WTC11 (cell line): Measurements from ENCODE around the gene FBXO28. TPM values are rescaled to one million over a fixed set of nuclear protein-coding genes. Genes with fewer than 3 reads are reported as not detected.

Experiments used
- ATAC-seq: fragments of 200-7000 bp; cut with Tn5 transposase; 2 replicates; pipeline ENCODE4 v1.10.0; 2021; ENCODE audit warnings: mild to moderate bottlenecking, moderate library complexity
- CTCF ChIA-PET: fragments of 300-600 bp; sonication (Branson Sonifier 250); formaldehyde crosslinking; loops from one replicate; lab custom pipeline; 2021; ENCODE audit warnings: antibody characterized with exemption; lab: Charles Lee
- POLR2A ChIA-PET: fragments of 350-600 bp; sonication (Branson Sonifier 250); formaldehyde crosslinking; loops from one replicate; lab custom pipeline; 2021; ENCODE audit warnings: antibody characterized with exemption; lab: Charles Lee
- DNase-seq: peaks from one replicate; pipeline ENCODE4 v3.0.0; 2021; ENCODE audit warnings: low spot score
- H3K27ac Mint-ChIP-seq: 2 replicates; pipeline ENCODE4 v1.8.0; 2021; ENCODE audit warnings: mixed read lengths
- H3K27me3 Mint-ChIP-seq: 2 replicates; pipeline ENCODE4 v1.8.0; 2021; ENCODE audit warnings: low read depth, mild to moderate bottlenecking, moderate library complexity, mixed read lengths
- H3K36me3 Mint-ChIP-seq: 2 replicates; pipeline ENCODE4 v1.8.0; 2021; ENCODE audit warnings: mixed read lengths
- H3K4me1 Mint-ChIP-seq: 2 replicates; pipeline ENCODE4 v1.8.0; 2022; ENCODE audit warnings: mixed read lengths
- H3K4me3 Mint-ChIP-seq: 2 replicates; pipeline ENCODE4 v1.8.0; 2021; ENCODE audit warnings: mild to moderate bottlenecking, moderate library complexity, mixed read lengths
- H3K9me3 Mint-ChIP-seq: 2 replicates; pipeline ENCODE4 v1.8.0; 2021; ENCODE audit warnings: mixed read lengths
- ETV6 ChIP-seq: sonication (generic); formaldehyde crosslinking; IDR thresholded peaks from 2 replicates; pipeline ENCODE4 v1.8.1; 2022; ENCODE audit warnings: mild to moderate bottlenecking, missing genetic modification reagents
- FOXP1 ChIP-seq: sonication (generic); formaldehyde crosslinking; IDR thresholded peaks from 2 replicates; pipeline ENCODE4 v1.8.0; 2022; ENCODE audit warnings: missing genetic modification reagents, mild to moderate bottlenecking, moderate library complexity, borderline replicate concordance
- GTF2I ChIP-seq: fragments of 250-450 bp; sonication (Bioruptor Pico); conservative IDR thresholded peaks from 2 replicates; pipeline ENCODE4 v1.4.0; 2021; ENCODE audit warnings: mild to moderate bottlenecking
- JUN ChIP-seq: sonication (generic); formaldehyde crosslinking; IDR thresholded peaks from 2 replicates; pipeline ENCODE4 v1.8.0; 2023; ENCODE audit warnings: mild to moderate bottlenecking, missing genetic modification reagents
- MXD4 ChIP-seq: fragments of 250-450 bp; sonication (Bioruptor Pico); IDR thresholded peaks from 2 replicates; pipeline ENCODE4 v1.8.0; 2021; ENCODE audit warnings: mild to moderate bottlenecking, moderate library complexity, borderline replicate concordance
- RELA ChIP-seq: sonication (generic); formaldehyde crosslinking; IDR thresholded peaks from 2 replicates; pipeline ENCODE4 v1.8.1; 2022; ENCODE audit warnings: missing genetic modification reagents, mild to moderate bottlenecking, borderline replicate concordance
- ZNF396 ChIP-seq: fragments of 250-450 bp; sonication (Bioruptor Pico); IDR thresholded peaks from 2 replicates; pipeline ENCODE4 v1.8.0; 2021; ENCODE audit warnings: mild to moderate bottlenecking, moderate library complexity, borderline replicate concordance
- ZNF671 ChIP-seq: fragments of 250-450 bp; sonication (Bioruptor Pico); IDR thresholded peaks from 2 replicates; pipeline ENCODE4 v1.8.0; 2021; ENCODE audit warnings: mild to moderate bottlenecking
- total RNA-seq: library from RNA; stranded (reverse); gene quantifications from 3 replicates; pipeline ENCODE4 v1.2.3, GENCODE V29; 2021
- TF ChIP-seq, protein P1 (sequence below): fragments of 200-600 bp; IDR thresholded peaks from 2 replicates; pipeline ENCODE4 v1.8.0; 2022; ENCODE audit warnings: antibody characterized with exemption
- TF ChIP-seq, protein P2 (sequence below): fragments of 250-450 bp; sonication (Bioruptor Pico); conservative IDR thresholded peaks from 2 replicates; pipeline ENCODE4 v1.9.0; 2021; ENCODE audit warnings: mild to moderate bottlenecking
- TF ChIP-seq, protein P3 (sequence below): fragments of 250-450 bp; sonication (Bioruptor Pico); IDR thresholded peaks from 2 replicates; pipeline ENCODE4 v1.9.0; 2021; ENCODE audit warnings: mild to moderate bottlenecking, borderline replicate concordance
- TF ChIP-seq, protein P4 (sequence below): sonication (generic); formaldehyde crosslinking; IDR thresholded peaks from 2 replicates; pipeline ENCODE4 v1.8.1; 2022; ENCODE audit warnings: mild to moderate bottlenecking, moderate library complexity, missing genetic modification reagents
- TF ChIP-seq, protein P5 (sequence below): sonication (generic); formaldehyde crosslinking; IDR thresholded peaks from 2 replicates; pipeline ENCODE4 v1.8.0; 2022; ENCODE audit warnings: mild to moderate bottlenecking, missing genetic modification reagents
- TF ChIP-seq, protein P6 (sequence below): sonication (generic); formaldehyde crosslinking; IDR thresholded peaks from 2 replicates; pipeline ENCODE4 v1.8.1; 2023; ENCODE audit warnings: mild to moderate bottlenecking, missing genetic modification reagents
- TF ChIP-seq, protein P7 (sequence below): sonication (generic); formaldehyde crosslinking; IDR thresholded peaks from 2 replicates; pipeline ENCODE4 v1.8.0; 2023; ENCODE audit warnings: mild to moderate bottlenecking, missing genetic modification reagents

Gene FBXO28
- total RNA-seq, 1 experiment from 2014 or later: 36.8 TPM

DNA sequence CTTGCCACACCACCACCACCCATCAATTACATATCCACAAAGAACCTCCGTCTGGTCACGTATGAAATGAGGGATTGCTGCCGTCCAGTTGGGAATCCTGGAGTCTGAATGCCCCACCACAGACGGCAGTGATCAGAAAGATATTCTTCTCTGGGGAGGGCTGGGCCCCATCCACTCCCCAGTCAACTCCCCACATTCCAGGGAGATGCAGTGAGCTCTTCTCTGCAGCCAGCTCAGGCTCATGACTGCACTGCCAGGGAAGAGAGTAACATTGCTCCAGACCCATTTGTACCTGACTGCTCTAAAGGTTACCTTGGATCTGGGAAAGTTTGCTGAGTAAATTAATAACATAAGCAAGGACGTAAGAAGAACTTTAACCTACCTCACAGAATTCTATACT, 87.5 kb downstream of the FBXO28 start:
- Mint-ChIP-seq H3K9me3 (no peaks in the 10 kb centered on the region), H3K4me3 (no peak overlapping the region), H3K27ac (peak overlapping the region; percentile 73; the same call in 1 of the 2 replicates), H3K4me1 (peaks cover 15% of the 10 kb centered on the region), H3K27me3 (no peaks in the 10 kb centered on the region)
- ChIA-PET POLR2A (no interaction called here), CTCF (no interaction called here)
- DNase-seq (no peak), ATAC-seq (no peak)
- TF ChIP-seq JUN (CRISPR knock-in tag) (no peak), RELA (CRISPR knock-in tag) (no peak), ZNF671 (CRISPR knock-in tag) (no peak), GTF2I (CRISPR knock-in tag) (no peak), ZNF396 (CRISPR knock-in tag) (no peak)
- TF ChIP-seq, protein P1, sequence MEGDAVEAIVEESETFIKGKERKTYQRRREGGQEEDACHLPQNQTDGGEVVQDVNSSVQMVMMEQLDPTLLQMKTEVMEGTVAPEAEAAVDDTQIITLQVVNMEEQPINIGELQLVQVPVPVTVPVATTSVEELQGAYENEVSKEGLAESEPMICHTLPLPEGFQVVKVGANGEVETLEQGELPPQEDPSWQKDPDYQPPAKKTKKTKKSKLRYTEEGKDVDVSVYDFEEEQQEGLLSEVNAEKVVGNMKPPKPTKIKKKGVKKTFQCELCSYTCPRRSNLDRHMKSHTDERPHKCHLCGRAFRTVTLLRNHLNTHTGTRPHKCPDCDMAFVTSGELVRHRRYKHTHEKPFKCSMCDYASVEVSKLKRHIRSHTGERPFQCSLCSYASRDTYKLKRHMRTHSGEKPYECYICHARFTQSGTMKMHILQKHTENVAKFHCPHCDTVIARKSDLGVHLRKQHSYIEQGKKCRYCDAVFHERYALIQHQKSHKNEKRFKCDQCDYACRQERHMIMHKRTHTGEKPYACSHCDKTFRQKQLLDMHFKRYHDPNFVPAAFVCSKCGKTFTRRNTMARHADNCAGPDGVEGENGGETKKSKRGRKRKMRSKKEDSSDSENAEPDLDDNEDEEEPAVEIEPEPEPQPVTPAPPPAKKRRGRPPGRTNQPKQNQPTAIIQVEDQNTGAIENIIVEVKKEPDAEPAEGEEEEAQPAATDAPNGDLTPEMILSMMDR: no peak
- TF ChIP-seq, protein P2, sequence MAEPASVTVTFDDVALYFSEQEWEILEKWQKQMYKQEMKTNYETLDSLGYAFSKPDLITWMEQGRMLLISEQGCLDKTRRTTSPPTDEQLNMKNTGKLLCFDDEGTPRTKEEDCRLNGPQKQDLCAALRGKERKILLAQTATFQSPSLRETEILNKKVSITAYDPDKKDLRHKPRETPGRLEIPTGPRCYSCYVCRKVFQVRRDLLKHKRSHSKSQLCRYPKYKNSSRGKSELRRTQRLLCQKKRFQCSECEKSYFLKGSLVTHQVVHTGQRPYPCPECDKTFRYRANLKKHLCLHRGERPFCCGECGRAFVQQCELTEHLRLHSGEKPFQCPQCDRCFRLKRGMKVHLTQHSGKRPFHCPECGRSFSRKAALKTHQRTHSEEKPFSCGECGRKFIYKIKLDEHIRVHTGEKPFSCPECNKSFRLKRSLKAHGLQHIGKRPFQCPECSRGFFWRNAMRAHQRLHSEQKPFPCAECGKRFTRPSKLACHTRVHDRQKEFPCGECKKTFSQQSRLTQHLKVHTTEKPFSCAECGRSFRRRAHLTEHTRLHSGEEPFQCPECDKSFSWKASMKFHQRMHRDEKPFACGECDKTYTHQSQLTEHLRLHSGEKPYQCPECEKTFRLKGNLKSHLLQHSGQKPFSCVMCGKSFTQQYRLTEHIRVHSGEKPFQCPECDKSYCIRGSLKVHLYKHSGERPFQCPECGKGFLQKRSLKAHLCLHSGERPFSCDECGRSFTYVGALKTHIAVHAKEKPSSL (CRISPR knock-in tag): no peak
- TF ChIP-seq, protein P3, sequence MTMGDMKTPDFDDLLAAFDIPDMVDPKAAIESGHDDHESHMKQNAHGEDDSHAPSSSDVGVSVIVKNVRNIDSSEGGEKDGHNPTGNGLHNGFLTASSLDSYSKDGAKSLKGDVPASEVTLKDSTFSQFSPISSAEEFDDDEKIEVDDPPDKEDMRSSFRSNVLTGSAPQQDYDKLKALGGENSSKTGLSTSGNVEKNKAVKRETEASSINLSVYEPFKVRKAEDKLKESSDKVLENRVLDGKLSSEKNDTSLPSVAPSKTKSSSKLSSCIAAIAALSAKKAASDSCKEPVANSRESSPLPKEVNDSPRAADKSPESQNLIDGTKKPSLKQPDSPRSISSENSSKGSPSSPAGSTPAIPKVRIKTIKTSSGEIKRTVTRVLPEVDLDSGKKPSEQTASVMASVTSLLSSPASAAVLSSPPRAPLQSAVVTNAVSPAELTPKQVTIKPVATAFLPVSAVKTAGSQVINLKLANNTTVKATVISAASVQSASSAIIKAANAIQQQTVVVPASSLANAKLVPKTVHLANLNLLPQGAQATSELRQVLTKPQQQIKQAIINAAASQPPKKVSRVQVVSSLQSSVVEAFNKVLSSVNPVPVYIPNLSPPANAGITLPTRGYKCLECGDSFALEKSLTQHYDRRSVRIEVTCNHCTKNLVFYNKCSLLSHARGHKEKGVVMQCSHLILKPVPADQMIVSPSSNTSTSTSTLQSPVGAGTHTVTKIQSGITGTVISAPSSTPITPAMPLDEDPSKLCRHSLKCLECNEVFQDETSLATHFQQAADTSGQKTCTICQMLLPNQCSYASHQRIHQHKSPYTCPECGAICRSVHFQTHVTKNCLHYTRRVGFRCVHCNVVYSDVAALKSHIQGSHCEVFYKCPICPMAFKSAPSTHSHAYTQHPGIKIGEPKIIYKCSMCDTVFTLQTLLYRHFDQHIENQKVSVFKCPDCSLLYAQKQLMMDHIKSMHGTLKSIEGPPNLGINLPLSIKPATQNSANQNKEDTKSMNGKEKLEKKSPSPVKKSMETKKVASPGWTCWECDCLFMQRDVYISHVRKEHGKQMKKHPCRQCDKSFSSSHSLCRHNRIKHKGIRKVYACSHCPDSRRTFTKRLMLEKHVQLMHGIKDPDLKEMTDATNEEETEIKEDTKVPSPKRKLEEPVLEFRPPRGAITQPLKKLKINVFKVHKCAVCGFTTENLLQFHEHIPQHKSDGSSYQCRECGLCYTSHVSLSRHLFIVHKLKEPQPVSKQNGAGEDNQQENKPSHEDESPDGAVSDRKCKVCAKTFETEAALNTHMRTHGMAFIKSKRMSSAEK (CRISPR knock-in tag): no peak
- TF ChIP-seq, all 79 proteins: peak for 0
- no peaks in the 10 kb centered on the region for H3K36me3 Mint-ChIP-seq

DNA sequence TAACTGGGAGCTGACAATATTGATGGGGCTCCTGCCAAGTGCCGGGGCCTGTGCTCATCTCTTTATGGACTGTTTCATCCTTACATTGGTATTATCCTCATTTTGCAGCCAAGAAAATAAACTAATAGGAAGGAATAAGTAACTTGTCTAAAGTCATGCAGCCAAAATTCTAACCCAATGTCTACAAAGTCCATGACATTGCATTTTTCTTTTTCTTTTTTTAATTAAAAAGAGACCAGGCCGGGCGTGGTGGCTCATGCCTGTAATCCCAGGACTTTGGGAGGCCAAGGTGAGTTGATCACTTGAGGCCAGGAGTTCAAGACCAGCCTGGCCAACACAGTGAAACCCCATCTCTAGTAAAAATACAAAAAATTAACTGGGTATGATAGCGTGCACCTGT, 87.9 kb downstream of the FBXO28 start:
- no peaks in the 10 kb centered on the region for H3K9me3 Mint-ChIP-seq
- POLR2A ChIA-PET: interaction anchor here (0.6 kb wide), 1 partner anchor 1535 kb away, joined by 6 read pairs; no protein-coding TSS in a partner anchor
- H3K36me3 Mint-ChIP-seq: no peaks in the 10 kb centered on the region
- H3K4me3 Mint-ChIP-seq: no peak overlapping the region
- no peak for ATAC-seq
- CTCF ChIA-PET: no interaction called here
- DNase-seq: no peak
- no peak overlapping the region for H3K27ac Mint-ChIP-seq
- peaks cover 15% of the 10 kb centered on the region for H3K4me1 Mint-ChIP-seq
- H3K27me3 Mint-ChIP-seq: no peaks in the 10 kb centered on the region
- TF ChIP-seq, protein P3 (CRISPR knock-in tag): no peak
- TF ChIP-seq JUN (CRISPR knock-in tag) (no peak), MXD4 (CRISPR knock-in tag) (no peak), FOXP1 (CRISPR knock-in tag) (no peak), ETV6 (no peak)
- TF ChIP-seq, protein P4, sequence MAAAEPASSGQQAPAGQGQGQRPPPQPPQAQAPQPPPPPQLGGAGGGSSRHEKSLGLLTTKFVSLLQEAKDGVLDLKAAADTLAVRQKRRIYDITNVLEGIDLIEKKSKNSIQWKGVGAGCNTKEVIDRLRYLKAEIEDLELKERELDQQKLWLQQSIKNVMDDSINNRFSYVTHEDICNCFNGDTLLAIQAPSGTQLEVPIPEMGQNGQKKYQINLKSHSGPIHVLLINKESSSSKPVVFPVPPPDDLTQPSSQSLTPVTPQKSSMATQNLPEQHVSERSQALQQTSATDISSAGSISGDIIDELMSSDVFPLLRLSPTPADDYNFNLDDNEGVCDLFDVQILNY (CRISPR knock-in tag): no peak
- TF ChIP-seq, protein P5, sequence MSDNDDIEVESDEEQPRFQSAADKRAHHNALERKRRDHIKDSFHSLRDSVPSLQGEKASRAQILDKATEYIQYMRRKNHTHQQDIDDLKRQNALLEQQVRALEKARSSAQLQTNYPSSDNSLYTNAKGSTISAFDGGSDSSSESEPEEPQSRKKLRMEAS: no peak
- TF ChIP-seq, protein P6, sequence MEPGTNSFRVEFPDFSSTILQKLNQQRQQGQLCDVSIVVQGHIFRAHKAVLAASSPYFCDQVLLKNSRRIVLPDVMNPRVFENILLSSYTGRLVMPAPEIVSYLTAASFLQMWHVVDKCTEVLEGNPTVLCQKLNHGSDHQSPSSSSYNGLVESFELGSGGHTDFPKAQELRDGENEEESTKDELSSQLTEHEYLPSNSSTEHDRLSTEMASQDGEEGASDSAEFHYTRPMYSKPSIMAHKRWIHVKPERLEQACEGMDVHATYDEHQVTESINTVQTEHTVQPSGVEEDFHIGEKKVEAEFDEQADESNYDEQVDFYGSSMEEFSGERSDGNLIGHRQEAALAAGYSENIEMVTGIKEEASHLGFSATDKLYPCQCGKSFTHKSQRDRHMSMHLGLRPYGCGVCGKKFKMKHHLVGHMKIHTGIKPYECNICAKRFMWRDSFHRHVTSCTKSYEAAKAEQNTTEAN (CRISPR knock-in tag): no peak
- TF ChIP-seq, protein P7, sequence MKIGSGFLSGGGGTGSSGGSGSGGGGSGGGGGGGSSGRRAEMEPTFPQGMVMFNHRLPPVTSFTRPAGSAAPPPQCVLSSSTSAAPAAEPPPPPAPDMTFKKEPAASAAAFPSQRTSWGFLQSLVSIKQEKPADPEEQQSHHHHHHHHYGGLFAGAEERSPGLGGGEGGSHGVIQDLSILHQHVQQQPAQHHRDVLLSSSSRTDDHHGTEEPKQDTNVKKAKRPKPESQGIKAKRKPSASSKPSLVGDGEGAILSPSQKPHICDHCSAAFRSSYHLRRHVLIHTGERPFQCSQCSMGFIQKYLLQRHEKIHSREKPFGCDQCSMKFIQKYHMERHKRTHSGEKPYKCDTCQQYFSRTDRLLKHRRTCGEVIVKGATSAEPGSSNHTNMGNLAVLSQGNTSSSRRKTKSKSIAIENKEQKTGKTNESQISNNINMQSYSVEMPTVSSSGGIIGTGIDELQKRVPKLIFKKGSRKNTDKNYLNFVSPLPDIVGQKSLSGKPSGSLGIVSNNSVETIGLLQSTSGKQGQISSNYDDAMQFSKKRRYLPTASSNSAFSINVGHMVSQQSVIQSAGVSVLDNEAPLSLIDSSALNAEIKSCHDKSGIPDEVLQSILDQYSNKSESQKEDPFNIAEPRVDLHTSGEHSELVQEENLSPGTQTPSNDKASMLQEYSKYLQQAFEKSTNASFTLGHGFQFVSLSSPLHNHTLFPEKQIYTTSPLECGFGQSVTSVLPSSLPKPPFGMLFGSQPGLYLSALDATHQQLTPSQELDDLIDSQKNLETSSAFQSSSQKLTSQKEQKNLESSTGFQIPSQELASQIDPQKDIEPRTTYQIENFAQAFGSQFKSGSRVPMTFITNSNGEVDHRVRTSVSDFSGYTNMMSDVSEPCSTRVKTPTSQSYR (CRISPR knock-in tag): no peak
